ENCODE measurements around the gene CUL5. TPM values are rescaled to one million over a fixed set of nuclear protein-coding genes. Genes with fewer than 3 reads are reported as not detected.

The CUL5 gene
- total RNA-seq, 1 donor from 2014 or later, result 42.5 TPM

DNA sequence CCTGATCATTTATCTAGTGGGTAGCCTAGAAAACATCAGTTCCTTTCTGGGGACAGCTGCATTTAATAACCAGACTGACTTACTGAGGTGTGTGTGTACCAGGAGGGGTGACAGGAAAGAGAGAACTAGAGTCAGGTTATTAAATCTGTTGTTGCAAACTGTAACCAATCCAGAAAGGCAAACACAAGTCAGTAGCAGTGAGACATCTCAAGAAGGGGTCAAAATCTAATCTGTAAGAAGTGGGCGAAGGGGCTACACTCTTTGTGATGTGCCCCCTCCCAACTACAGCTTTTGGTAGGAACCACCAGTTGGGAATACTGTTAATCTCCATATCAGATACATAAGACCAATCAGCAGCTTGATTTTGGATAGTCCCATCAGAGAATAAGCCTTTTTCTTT lies 26.3 kb downstream of the CUL5 start:
- Histone ChIP-seq H3K4me3 (no peak overlapping the region), H3K27me3 (ENCODE audit: low read depth) (no peaks in the 10 kb centered on the region), H3K9me3 (replicated peaks) (no peaks in the 10 kb centered on the region), H3K36me3 (peaks cover 34% of the 10 kb centered on the region), H3K27ac (replicated peaks) (no peak overlapping the region), H3K4me1 (peaks cover 36% of the 10 kb centered on the region)
- intact Hi-C loops (cut with micrococcal nuclease), result no loop called here
- TF ChIP-seq, protein P1, sequence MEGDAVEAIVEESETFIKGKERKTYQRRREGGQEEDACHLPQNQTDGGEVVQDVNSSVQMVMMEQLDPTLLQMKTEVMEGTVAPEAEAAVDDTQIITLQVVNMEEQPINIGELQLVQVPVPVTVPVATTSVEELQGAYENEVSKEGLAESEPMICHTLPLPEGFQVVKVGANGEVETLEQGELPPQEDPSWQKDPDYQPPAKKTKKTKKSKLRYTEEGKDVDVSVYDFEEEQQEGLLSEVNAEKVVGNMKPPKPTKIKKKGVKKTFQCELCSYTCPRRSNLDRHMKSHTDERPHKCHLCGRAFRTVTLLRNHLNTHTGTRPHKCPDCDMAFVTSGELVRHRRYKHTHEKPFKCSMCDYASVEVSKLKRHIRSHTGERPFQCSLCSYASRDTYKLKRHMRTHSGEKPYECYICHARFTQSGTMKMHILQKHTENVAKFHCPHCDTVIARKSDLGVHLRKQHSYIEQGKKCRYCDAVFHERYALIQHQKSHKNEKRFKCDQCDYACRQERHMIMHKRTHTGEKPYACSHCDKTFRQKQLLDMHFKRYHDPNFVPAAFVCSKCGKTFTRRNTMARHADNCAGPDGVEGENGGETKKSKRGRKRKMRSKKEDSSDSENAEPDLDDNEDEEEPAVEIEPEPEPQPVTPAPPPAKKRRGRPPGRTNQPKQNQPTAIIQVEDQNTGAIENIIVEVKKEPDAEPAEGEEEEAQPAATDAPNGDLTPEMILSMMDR (IDR thresholded peaks at IDR 0.05; ENCODE audit: borderline replicate concordance), result no peak
- no peak for DNase-seq

DNA sequence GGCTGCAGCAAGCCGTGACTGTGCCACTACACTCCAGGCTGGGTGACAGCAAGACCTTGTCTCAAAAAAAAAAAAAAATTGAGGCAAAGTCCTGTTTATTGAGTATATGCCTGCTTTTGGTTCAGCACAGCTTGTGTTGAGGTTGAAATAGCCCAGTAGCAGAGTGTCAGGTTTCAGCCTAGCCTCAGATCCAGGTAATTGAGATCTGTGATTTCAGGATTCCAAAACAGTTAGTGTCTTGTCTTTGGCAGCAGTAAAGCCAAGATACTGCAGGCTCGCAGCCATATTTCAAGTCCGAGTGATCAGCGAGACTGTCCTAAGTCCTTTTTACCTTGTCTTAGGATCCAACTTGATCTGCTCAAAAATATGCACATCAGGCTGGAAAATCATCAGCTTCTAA lies 27.0 kb downstream of the CUL5 start:
- Histone ChIP-seq H3K4me3 (no peak overlapping the region), H3K27me3 (ENCODE audit: low read depth) (no peaks in the 10 kb centered on the region), H3K27ac (replicated peaks) (no peak overlapping the region), H3K36me3 (peaks cover 34% of the 10 kb centered on the region), H3K9me3 (replicated peaks) (no peaks in the 10 kb centered on the region), H3K4me1 (peaks cover 36% of the 10 kb centered on the region)
- TF ChIP-seq, protein P1 (IDR thresholded peaks at IDR 0.05; ENCODE audit: borderline replicate concordance), result no peak
- intact Hi-C loops (cut with micrococcal nuclease), result no loop called here
- DNase-seq, result no peak

DNA sequence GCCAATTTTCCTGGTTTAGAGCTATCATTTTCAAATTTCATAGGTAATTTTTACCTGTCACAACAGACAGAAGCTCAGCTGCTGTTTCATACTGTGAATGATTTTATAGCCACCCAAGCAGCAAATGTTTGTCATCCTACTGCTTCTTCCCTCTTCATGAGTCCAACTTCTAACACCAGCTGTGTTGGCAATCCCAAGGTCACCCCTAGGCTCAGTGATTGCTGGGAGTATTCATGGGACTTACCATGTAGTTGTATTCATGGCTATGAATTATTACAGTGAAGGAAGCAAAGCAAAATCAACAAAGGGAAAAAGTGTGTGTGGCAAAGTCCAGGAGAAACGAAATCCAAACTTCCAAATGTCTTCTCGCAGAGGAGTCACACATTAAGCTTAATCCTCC lies 28.5 kb downstream of the CUL5 start:
- DNase-seq, result no peak
- Histone ChIP-seq H3K4me3 (no peak overlapping the region), H3K36me3 (peaks cover 34% of the 10 kb centered on the region), H3K4me1 (peaks cover 36% of the 10 kb centered on the region), H3K9me3 (replicated peaks) (no peaks in the 10 kb centered on the region), H3K27me3 (ENCODE audit: low read depth) (no peaks in the 10 kb centered on the region), H3K27ac (replicated peaks) (no peak overlapping the region)
- TF ChIP-seq, protein P1 (IDR thresholded peaks at IDR 0.05; ENCODE audit: borderline replicate concordance), result no peak
- intact Hi-C loops (cut with micrococcal nuclease), result no loop called here

DNA sequence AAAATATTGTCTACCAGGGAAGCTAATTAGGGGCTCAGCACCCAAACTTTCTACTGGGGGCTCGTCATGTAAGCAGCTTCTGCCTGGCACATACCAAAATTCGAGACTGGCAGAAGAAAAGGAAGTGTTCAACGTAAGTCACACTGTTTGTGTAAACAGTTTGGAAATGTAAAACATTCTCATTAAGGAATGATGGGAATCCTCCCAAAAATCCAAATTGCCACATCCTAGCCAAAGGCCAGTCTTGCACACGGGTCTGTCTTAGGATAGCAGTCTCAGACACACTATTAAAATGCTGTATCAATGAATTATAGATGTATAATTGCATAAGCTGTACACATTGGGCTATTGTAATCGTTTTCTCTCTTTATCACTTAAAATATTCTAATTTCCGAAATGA lies 28.9 kb downstream of the CUL5 start:
- no peak overlapping the region for H3K4me3 ChIP-seq
- TF ChIP-seq, protein P1 (IDR thresholded peaks at IDR 0.05; ENCODE audit: borderline replicate concordance), result no peak
- intact Hi-C loops (cut with micrococcal nuclease), result no loop called here
- no peak for DNase-seq
- no peaks in the 10 kb centered on the region for H3K9me3 ChIP-seq (replicated peaks)
- H3K27me3 ChIP-seq (ENCODE audit: low read depth), result no peaks in the 10 kb centered on the region
- H3K4me1 ChIP-seq, result peaks cover 36% of the 10 kb centered on the region
- H3K36me3 ChIP-seq, result peaks cover 36% of the 10 kb centered on the region
- no peak overlapping the region for H3K27ac ChIP-seq (replicated peaks)

DNA sequence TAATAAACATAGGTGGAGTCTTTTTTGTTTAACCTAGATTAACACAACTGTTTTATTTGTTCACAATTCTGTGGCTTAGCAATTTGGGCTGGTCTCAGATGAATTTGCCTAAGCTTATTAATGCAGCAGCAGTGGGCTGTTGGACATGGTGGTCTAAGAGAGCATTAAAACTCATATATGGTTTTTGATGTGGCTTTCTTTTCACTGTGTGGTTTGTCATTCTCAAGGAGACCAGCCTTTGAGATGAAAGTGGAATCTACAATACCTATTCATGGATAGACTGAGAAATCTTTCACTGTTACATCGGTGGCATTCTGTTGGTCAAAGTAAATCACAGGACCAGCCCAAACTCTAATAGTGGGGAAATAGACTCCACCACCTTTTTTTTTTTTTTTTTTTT lies 39.6 kb downstream of the CUL5 start:
- peaks cover 54% of the 10 kb centered on the region for H3K36me3 ChIP-seq
- no peaks in the 10 kb centered on the region for H3K9me3 ChIP-seq (replicated peaks)
- TF ChIP-seq, protein P1 (IDR thresholded peaks at IDR 0.05; ENCODE audit: borderline replicate concordance), result no peak
- H3K4me3 ChIP-seq, result no peak overlapping the region
- H3K27ac ChIP-seq (replicated peaks), result no peak overlapping the region
- no peak for DNase-seq
- no peaks in the 10 kb centered on the region for H3K4me1 ChIP-seq
- H3K27me3 ChIP-seq (ENCODE audit: low read depth), result no peaks in the 10 kb centered on the region
- intact Hi-C loops (cut with micrococcal nuclease), result no loop called here

DNA sequence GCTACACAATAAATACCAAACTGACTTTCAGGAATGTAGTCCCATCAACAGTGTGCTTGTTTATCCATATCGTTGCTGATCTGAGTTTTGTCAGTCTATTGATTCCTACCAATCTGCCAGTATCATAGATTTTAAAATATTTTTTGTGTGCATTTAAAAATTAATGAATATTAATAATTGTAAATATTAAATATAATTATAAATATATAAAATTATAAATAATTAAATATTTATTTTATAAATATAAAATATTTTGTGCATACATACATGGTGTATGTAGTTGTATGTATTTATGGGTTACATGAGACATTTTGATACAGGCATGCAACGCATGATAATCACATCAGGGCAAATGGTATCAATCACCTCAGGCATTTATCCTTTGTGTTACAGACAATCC lies 53.6 kb downstream of the CUL5 start:
- Histone ChIP-seq H3K36me3 (peaks cover 50% of the 10 kb centered on the region), H3K27me3 (ENCODE audit: low read depth) (no peaks in the 10 kb centered on the region), H3K4me3 (no peak overlapping the region), H3K27ac (replicated peaks) (no peak overlapping the region), H3K4me1 (no peaks in the 10 kb centered on the region), H3K9me3 (replicated peaks) (peaks cover 2% of the 10 kb centered on the region)
- TF ChIP-seq, protein P1 (IDR thresholded peaks at IDR 0.05; ENCODE audit: borderline replicate concordance), result no peak
- no peak for DNase-seq
- intact Hi-C loops (cut with micrococcal nuclease), result no loop called here
